ENCODE measurements around the gene AGO3. TPM values are rescaled to one million over a fixed set of nuclear protein-coding genes. Genes with fewer than 3 reads are reported as not detected.

The AGO3 gene
- total and polyA plus RNA-seq, 7 donors: 0.60 to 27.4 (median 18.5) TPM

DNA sequence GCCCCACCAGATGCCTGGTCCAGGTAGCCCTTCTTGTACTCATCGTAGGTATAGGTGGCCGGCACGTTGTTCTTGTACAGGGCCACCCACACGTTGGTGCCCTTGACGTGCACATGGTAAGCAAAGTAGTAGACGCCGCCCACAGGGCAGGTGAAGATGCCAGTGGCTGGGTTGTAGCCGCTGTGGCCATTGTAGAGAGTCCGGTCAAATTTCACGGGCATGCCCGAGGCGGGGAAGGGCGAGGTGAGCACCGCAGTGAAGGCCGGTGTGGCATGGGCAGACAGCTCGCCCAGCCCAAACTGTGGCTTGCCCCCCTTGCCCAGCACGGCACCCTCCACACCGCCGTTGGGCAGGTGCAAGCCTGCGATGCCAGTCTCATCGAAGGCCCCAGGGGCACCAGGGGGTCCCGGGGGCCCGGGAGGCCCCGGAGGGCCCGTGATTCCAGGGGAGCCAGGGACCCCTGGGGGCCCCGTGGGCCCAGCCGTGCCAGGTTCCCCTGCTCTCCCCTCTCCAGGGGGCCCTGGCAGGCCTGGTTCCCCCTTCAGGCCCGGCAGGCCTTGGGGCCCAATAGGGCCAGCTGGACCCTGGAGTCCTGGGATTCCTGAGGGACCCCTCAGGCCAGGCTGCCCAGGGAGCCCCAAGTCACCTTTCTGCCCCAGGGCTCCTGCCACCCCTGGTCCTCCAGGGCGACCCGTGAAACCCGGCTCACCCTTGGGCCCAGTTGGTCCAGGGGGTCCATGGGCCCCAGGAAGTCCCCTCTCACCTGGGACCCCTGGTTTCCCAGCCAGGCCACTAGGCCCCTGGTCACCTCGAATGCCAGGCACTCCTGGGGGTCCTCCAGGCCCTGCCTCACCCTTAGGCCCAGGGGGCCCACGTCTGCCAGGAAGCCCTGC is 167.0 kb downstream of the AGO3 start:
- no peaks in the 10 kb centered on the region for H3K9me3 ChIP-seq
- intact Hi-C loops (cut with DNase I): loop anchor here (2.0 to 5.0 kb wide), 2 partner anchors 91 to 189 kb away; no protein-coding TSS in a partner anchor
- no peak overlapping the region for H3K4me3 ChIP-seq
- H3K36me3 ChIP-seq: peaks cover under 1 to 35% (median 18%) of the 10 kb centered on the region in 4 donors
- no peak for DNase-seq
- H3K27me3 ChIP-seq: no peaks in the 10 kb centered on the region
- H3K27ac ChIP-seq: no peak overlapping the region
- 88 to 92% methylated on average over 33 of the region's 33 CpGs for WGBS, 2 donors
- peaks cover 0 to 11% (median 7%) of the 10 kb centered on the region in 4 donors for H3K4me1 ChIP-seq
- TF ChIP-seq EP300 (IDR thresholded peaks at IDR 0.05): no peak
- TF ChIP-seq, protein P1, sequence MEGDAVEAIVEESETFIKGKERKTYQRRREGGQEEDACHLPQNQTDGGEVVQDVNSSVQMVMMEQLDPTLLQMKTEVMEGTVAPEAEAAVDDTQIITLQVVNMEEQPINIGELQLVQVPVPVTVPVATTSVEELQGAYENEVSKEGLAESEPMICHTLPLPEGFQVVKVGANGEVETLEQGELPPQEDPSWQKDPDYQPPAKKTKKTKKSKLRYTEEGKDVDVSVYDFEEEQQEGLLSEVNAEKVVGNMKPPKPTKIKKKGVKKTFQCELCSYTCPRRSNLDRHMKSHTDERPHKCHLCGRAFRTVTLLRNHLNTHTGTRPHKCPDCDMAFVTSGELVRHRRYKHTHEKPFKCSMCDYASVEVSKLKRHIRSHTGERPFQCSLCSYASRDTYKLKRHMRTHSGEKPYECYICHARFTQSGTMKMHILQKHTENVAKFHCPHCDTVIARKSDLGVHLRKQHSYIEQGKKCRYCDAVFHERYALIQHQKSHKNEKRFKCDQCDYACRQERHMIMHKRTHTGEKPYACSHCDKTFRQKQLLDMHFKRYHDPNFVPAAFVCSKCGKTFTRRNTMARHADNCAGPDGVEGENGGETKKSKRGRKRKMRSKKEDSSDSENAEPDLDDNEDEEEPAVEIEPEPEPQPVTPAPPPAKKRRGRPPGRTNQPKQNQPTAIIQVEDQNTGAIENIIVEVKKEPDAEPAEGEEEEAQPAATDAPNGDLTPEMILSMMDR (IDR thresholded peaks at IDR 0.05): no peak
- TF ChIP-seq POLR2AphosphoS5 (IDR thresholded peaks at IDR 0.05): no peak
- TF ChIP-seq POLR2A (IDR thresholded peaks at IDR 0.05): no peak

DNA sequence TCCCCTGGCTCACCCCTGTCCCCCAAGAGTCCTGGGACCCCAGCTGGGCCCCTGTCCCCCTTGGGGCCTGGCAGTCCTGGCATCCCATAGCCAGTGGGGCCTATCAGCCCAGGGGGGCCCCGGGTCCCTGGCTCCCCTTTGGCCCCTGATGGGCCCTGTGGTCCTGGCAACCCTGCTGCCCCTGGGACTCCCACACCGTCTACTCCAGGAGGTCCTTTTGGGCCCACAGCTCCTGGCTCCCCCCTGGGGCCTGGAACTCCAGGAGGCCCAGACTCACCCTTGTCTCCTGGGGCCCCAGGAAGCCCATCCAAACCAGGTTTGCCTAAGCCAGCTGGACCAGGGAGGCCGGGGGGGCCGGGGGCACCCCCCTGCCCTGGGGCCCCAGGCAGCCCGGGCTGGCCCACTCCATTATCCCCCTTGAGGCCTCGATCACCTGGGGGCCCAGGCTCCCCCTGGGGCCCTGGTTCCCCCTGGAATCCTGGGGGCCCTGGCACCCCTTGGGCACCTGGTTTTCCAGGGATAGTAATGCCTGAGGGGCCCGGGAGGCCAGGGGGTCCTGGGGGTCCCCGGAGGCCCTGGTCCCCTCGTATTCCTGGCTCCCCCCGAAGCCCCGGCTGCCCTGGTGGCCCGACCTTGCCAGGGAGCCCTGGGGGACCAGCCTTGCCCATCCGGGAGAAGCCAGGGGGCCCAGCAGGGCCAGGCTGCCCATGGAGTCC is 167.9 kb downstream of the AGO3 start:
- Histone ChIP-seq H3K4me1 (peaks cover 0 to 9% (median 7%) of the 10 kb centered on the region in 4 donors), H3K36me3 (peaks cover 0 to 26% (median 9%) of the 10 kb centered on the region in 4 donors), H3K27me3 (no peaks in the 10 kb centered on the region), H3K4me3 (no peak overlapping the region), H3K27ac (no peak overlapping the region), H3K9me3 (no peaks in the 10 kb centered on the region)
- DNase-seq: no peak
- TF ChIP-seq, protein P1 (IDR thresholded peaks at IDR 0.05): no peak
- TF ChIP-seq EP300 (IDR thresholded peaks at IDR 0.05) (no peak), POLR2A (IDR thresholded peaks at IDR 0.05) (no peak), POLR2AphosphoS5 (IDR thresholded peaks at IDR 0.05) (no peak)
- WGBS, 2 donors: 84 to 91% methylated on average over 13 of the region's 13 CpGs
- intact Hi-C loops (cut with DNase I): loop anchor here (1.0 to 5.0 kb wide), 4 partner anchors 36 to 322 kb away; no protein-coding TSS in a partner anchor

DNA sequence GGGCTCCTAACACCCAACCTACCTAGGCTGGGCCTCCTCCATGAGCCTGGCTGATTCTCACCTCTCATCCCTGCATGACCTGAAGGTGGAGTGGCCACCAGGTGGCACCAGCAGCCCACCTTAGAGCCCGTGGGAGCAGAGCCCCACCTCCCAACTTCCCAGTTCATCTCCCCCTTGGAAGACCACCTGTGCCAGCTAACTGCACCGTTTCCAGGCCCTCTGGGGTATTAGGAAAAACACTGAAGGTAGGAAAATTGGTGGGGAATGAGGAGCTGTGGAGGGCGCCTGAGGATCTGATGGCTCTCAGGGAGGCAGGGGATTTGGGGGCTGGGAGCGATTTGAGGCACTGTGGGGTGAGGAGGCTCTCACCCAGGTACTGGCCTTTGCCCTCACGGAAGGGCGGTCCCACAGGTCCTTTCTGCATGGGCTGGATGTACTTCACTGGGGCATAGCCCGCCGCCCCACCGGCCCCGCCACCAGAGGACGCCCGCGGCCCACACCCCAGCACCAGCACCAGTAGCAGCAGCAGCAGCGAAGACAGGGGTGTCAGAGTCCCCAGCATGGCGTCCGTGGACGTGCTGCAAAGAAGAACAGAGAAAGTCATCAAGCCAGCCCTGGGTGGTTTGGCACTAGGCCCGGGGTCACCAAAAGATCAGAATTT is 168.9 kb downstream of the AGO3 start:
- peak; percentile 86 for DNase-seq
- 13 to 31% methylated on average over 18 of the region's 18 CpGs for WGBS, 2 donors
- no peak for TF ChIP-seq POLR2A (IDR thresholded peaks at IDR 0.05)
- TF ChIP-seq, protein P1 (IDR thresholded peaks at IDR 0.05): peak; percentile 79 to 88 (median 84)
- H3K27ac ChIP-seq: peak overlapping the region in 1 of 4 donors; percentile 18
- H3K27me3 ChIP-seq: no peaks in the 10 kb centered on the region
- no peak overlapping the region for H3K4me3 ChIP-seq
- peaks cover 0 to 16% (median under 1%) of the 10 kb centered on the region in 4 donors for H3K36me3 ChIP-seq
- no peaks in the 10 kb centered on the region for H3K9me3 ChIP-seq
- H3K4me1 ChIP-seq: peaks cover 0 to 9% (median 7%) of the 10 kb centered on the region in 4 donors
- intact Hi-C loops (cut with DNase I): loop anchor here (1.0 to 5.0 kb wide), 4 partner anchors 35 to 321 kb away; no protein-coding TSS in a partner anchor

DNA sequence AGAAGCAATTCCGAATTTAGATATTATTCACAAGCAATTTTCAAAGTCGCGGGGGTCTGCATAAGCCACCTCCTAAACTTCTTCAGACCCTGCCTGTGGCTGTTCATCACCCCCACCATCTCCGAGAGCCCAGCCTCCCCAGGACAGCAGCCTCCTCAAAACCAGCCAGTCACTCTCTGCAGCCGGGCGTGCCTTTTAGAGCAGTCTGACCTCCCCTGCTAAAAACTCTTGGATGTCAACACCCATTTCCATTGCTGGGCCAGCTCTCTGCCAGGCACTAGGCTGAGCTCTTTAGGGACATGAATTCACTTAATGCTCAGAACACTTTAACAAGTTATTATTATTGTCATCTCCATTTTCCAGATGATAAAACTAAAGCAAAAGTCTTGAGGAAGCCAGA is 169.5 kb downstream of the AGO3 start:
- Histone ChIP-seq H3K4me3 (no peak overlapping the region), H3K27me3 (no peaks in the 10 kb centered on the region), H3K36me3 (peaks cover 0 to 12% (median 0%) of the 10 kb centered on the region in 4 donors), H3K9me3 (no peaks in the 10 kb centered on the region), H3K27ac (no peak overlapping the region), H3K4me1 (peaks cover 0 to 9% (median 7%) of the 10 kb centered on the region in 4 donors)
- 73 to 80% methylated on average over 6 of the region's 6 CpGs for WGBS, 2 donors
- DNase-seq: no peak
- TF ChIP-seq POLR2AphosphoS5 (IDR thresholded peaks at IDR 0.05): no peak
- TF ChIP-seq, protein P1 (IDR thresholded peaks at IDR 0.05): no peak
- TF ChIP-seq POLR2A (IDR thresholded peaks at IDR 0.05): no peak
- no peak for TF ChIP-seq EP300 (IDR thresholded peaks at IDR 0.05)
- intact Hi-C loops (cut with DNase I): no loop called here
